HEK293 (cell line): ENCODE measurements around the gene ZNF146.

Experiments used
- ELK4 ChIP-seq: IDR thresholded peaks from 2 replicates; pipeline ENCODE4 v1.6.1; 2011; ENCODE audit warnings: mild to moderate bottlenecking, low read depth, low read length, borderline replicate concordance
- GLIS1 ChIP-seq: fragments of 450-650 bp; formaldehyde crosslinking; IDR thresholded peaks from 2 replicates; pipeline ENCODE4 v1.5.1; 2016; ENCODE audit warnings: missing biosample characterization, missing genetic modification characterization
- HOXA7 ChIP-seq: sonication (generic); formaldehyde crosslinking; IDR thresholded peaks from 2 replicates; pipeline ENCODE4 v1.8.1; 2022; ENCODE audit warnings: missing genetic modification reagents, borderline replicate concordance
- MEIS1 ChIP-seq: sonication (generic); formaldehyde crosslinking; IDR thresholded peaks from 2 replicates; pipeline ENCODE4 v1.8.1; 2022; ENCODE audit warnings: missing genetic modification reagents, mild to moderate bottlenecking, borderline replicate concordance
- PRDM10 ChIP-seq: fragments of 450-650 bp; formaldehyde crosslinking; IDR thresholded peaks from 2 replicates; pipeline ENCODE4 v1.5.1; 2016; ENCODE audit warnings: missing biosample characterization, missing genetic modification characterization
- ZBTB48 ChIP-seq: fragments of 450-650 bp; formaldehyde crosslinking; IDR thresholded peaks from 2 replicates; pipeline ENCODE4 v1.5.1; 2016; ENCODE audit warnings: missing biosample characterization, missing genetic modification characterization
- ZEB2 ChIP-seq: fragments of 450-650 bp; formaldehyde crosslinking; IDR thresholded peaks from 2 replicates; pipeline ENCODE4 v1.5.1; 2016; ENCODE audit warnings: missing biosample characterization, missing genetic modification characterization
- ZNF112 ChIP-seq: fragments of 450-650 bp; formaldehyde crosslinking; IDR thresholded peaks from 2 replicates; pipeline ENCODE4 v1.5.0; 2017; ENCODE audit warnings: missing biosample characterization, missing genetic modification characterization
- ZNF132 ChIP-seq: fragments of 450-650 bp; formaldehyde crosslinking; IDR thresholded peaks from 2 replicates; pipeline ENCODE4 v1.5.1; 2017; ENCODE audit warnings: missing biosample characterization, missing genetic modification characterization, borderline replicate concordance
- ZNF140 ChIP-seq: fragments of 450-650 bp; formaldehyde crosslinking; IDR thresholded peaks from 2 replicates; pipeline ENCODE4 v1.5.1; 2016; ENCODE audit warnings: missing biosample characterization, missing genetic modification characterization
- ZNF155 ChIP-seq: fragments of 450-650 bp; formaldehyde crosslinking; IDR thresholded peaks from 2 replicates; pipeline ENCODE4 v1.5.1; 2016; ENCODE audit warnings: missing biosample characterization, missing genetic modification characterization
- ZNF157 ChIP-seq: fragments of 450-650 bp; formaldehyde crosslinking; IDR thresholded peaks from 2 replicates; pipeline ENCODE4 v1.5.1; 2016; ENCODE audit warnings: missing biosample characterization, missing genetic modification characterization
- ZNF18 ChIP-seq: fragments of 450-650 bp; formaldehyde crosslinking; IDR thresholded peaks from 2 replicates; pipeline ENCODE4 v1.5.1; 2016; ENCODE audit warnings: missing biosample characterization, missing genetic modification characterization
- ZNF211 ChIP-seq: fragments of 450-650 bp; formaldehyde crosslinking; IDR thresholded peaks from 2 replicates; pipeline ENCODE4 v1.5.1; 2016; ENCODE audit warnings: low read depth, missing biosample characterization, missing genetic modification characterization
- ZNF214 ChIP-seq: fragments of 450-650 bp; formaldehyde crosslinking; IDR thresholded peaks from 2 replicates; pipeline ENCODE4 v1.5.1; 2017; ENCODE audit warnings: missing biosample characterization, mild to moderate bottlenecking, missing genetic modification characterization, borderline replicate concordance
- ZNF23 ChIP-seq: fragments of 450-650 bp; formaldehyde crosslinking; IDR thresholded peaks from 2 replicates; pipeline ENCODE4 v1.5.1; 2016; ENCODE audit warnings: missing biosample characterization, missing genetic modification characterization, borderline replicate concordance
- ZNF274 ChIP-seq, 2 experiments: fragments of 200-500 bp in 1 of 2; fragments of 450-650 bp in 1 of 2; sonication (Bioruptor generic) in 1 of 2; formaldehyde crosslinking in 1 of 2; IDR thresholded peaks; 2 replicates each; pipeline versions ENCODE4 v1.5.1 to v1.6.1; 2014 to 2016; ENCODE audit warnings: borderline replicate concordance in 1 of 2, inconsistent platforms in 1 of 2, low read length in 1 of 2, missing biosample characterization in 1 of 2, missing genetic modification characterization in 1 of 2
- ZNF280C ChIP-seq: fragments of 450-650 bp; formaldehyde crosslinking; IDR thresholded peaks from 2 replicates; pipeline ENCODE4 v1.5.1; 2016; ENCODE audit warnings: missing biosample characterization, missing genetic modification characterization
- ZNF311 ChIP-seq: fragments of 450-650 bp; formaldehyde crosslinking; IDR thresholded peaks from 2 replicates; pipeline ENCODE4 v1.5.1; 2017; ENCODE audit warnings: missing biosample characterization, missing genetic modification characterization, borderline replicate concordance
- ZNF324 ChIP-seq: fragments of 450-650 bp; formaldehyde crosslinking; IDR thresholded peaks from 2 replicates; pipeline ENCODE4 v1.5.1; 2016; ENCODE audit warnings: missing biosample characterization, missing genetic modification characterization
- ZNF335 ChIP-seq: fragments of 450-650 bp; formaldehyde crosslinking; conservative IDR thresholded peaks from 2 replicates; pipeline ENCODE4 v1.5.1; 2016; ENCODE audit warnings: missing biosample characterization, missing genetic modification characterization
- ZNF366 ChIP-seq: fragments of 450-650 bp; formaldehyde crosslinking; conservative IDR thresholded peaks from 2 replicates; pipeline ENCODE4 v1.5.1; 2016; ENCODE audit warnings: missing biosample characterization, missing genetic modification characterization
- ZNF416 ChIP-seq: fragments of 450-650 bp; formaldehyde crosslinking; IDR thresholded peaks from 2 replicates; pipeline ENCODE4 v1.5.1; 2016; ENCODE audit warnings: missing biosample characterization, missing genetic modification characterization
- ZNF48 ChIP-seq: fragments of 450-650 bp; formaldehyde crosslinking; IDR thresholded peaks from 2 replicates; pipeline ENCODE4 v1.5.1; 2016; ENCODE audit warnings: missing biosample characterization, missing genetic modification characterization
- ZNF510 ChIP-seq: fragments of 450-650 bp; formaldehyde crosslinking; IDR thresholded peaks from 2 replicates; pipeline ENCODE4 v1.5.1; 2018; ENCODE audit warnings: mild to moderate bottlenecking, missing genetic modification characterization, missing biosample characterization; ENCODE audit not compliant: insufficient replicate concordance
- ZNF561 ChIP-seq: fragments of 450-650 bp; IDR thresholded peaks from 2 replicates; pipeline ENCODE4 v1.5.1; 2018; ENCODE audit warnings: missing biosample characterization, missing genetic modification characterization, borderline replicate concordance
- ZNF777 ChIP-seq: fragments of 450-650 bp; formaldehyde crosslinking; IDR thresholded peaks from 2 replicates; pipeline ENCODE4 v1.5.1; 2017; ENCODE audit warnings: missing biosample characterization, missing genetic modification characterization, borderline replicate concordance
- ZNF791 ChIP-seq: fragments of 450-650 bp; formaldehyde crosslinking; IDR thresholded peaks from 2 replicates; pipeline ENCODE4 v1.5.1; 2016; ENCODE audit warnings: missing biosample characterization, missing genetic modification characterization

ZNF146 gene

GRCh38 chr19:36214386-36215275, at the start of gene ZNF146, which contains the start of gene ZNF565 (continued):
- TF ChIP-seq PRDM10 (tag by site-specific recombination) (peak; percentile 99), ZNF791 (tag by site-specific recombination) (no peak), HOXA7 (CRISPR knock-in tag) (no peak), GLIS1 (tag by site-specific recombination) (peak; percentile 90), ZNF366 (tag by site-specific recombination) (no peak), ZNF510 (no peak), ZNF416 (tag by site-specific recombination) (no peak), MEIS1 (CRISPR knock-in tag) (no peak), ZNF140 (tag by site-specific recombination) (no peak), ZNF48 (tag by site-specific recombination) (no peak), ZNF311 (tag by site-specific recombination) (no peak), ZNF214 (no peak), ZBTB48 (tag by site-specific recombination) (0 out of 2 replicates have a peak, but pooled peaks have one; percentile 93), ZNF23 (tag by site-specific recombination) (no peak), ZNF211 (tag by site-specific recombination) (no peak), ZNF777 (no peak), ZEB2 (peak; percentile 96), ELK4 (no peak), ZNF112 (no peak), ZNF561 (tag by site-specific recombination) (no peak; the same call in 1 of the 2 replicates), ZNF157 (tag by site-specific recombination) (no peak), ZNF18 (tag by site-specific recombination) (0 out of 2 replicates have a peak, but pooled peaks have one; percentile 88), ZNF132 (tag by site-specific recombination) (no peak), ZNF155 (tag by site-specific recombination) (no peak), ZNF324 (tag by site-specific recombination) (peak; percentile 98), ZNF335 (tag by site-specific recombination) (peak; percentile 100), ZNF274 (IDR thresholded peaks at IDR 0.05; ENCODE audit: low read length) (no peak), ZNF274 (tag by site-specific recombination; IDR thresholded peaks at IDR 0.05; ENCODE audit: borderline replicate concordance) (no peak), ZNF280C (tag by site-specific recombination) (no peak)
